CD14-positive monocyte (primary cell): Measurements from ENCODE around the gene SLC38A8. TPM values are rescaled to one million over a fixed set of nuclear protein-coding genes. Genes with fewer than 3 reads are reported as not detected.

Source experiments
- DNase-seq, 3 donors: peaks; one replicate each; pipeline ENCODE4 v3.0.0-alpha.2; 2011 to 2022
- H2AFZ ChIP-seq: 2 replicates; pipeline ENCODE4 v1.6.0; 2012; ENCODE audit warnings: mild to moderate bottlenecking, low read depth, low read length, inconsistent platforms; ENCODE audit not compliant: insufficient read depth, poor library complexity, severe bottlenecking
- H3K27ac ChIP-seq, 2 donors: 1 replicate in 1 of 2; 2 replicates in 1 of 2; pipeline ENCODE4 v1.5.1; 2012 to 2013; ENCODE audit warnings: low read length in 2 of 2, control low read depth in 1 of 2, inconsistent platforms in 1 of 2, low read depth in 1 of 2, mild to moderate bottlenecking in 1 of 2
- H3K27me3 ChIP-seq, 2 donors: one replicate each; pipeline versions ENCODE4 v1.6.0 to v1.6.1; 2011 to 2013; ENCODE audit warnings: low read length in 2 of 2; ENCODE audit not compliant: control insufficient read depth in 2 of 2, insufficient read depth in 2 of 2
- H3K36me3 ChIP-seq, 2 donors: replicated peaks in 1 of 2; 1 replicate in 1 of 2; 2 replicates in 1 of 2; pipeline versions ENCODE4 v1.5.1 to v1.6.1; 2012 to 2013; ENCODE audit warnings: low read length in 2 of 2, control low read depth in 1 of 2, inconsistent platforms in 1 of 2, mild to moderate bottlenecking in 1 of 2; ENCODE audit not compliant: insufficient read depth in 2 of 2, control insufficient read depth in 1 of 2
- H3K4me1 ChIP-seq, 2 donors: 1 replicate in 1 of 2; 2 replicates in 1 of 2; pipeline versions ENCODE4 v1.5.1 to v1.6.1; 2012 to 2013; ENCODE audit warnings: low read length in 2 of 2, control low read depth in 1 of 2, inconsistent platforms in 1 of 2, mild to moderate bottlenecking in 1 of 2, moderate library complexity in 1 of 2; ENCODE audit not compliant: insufficient read depth in 2 of 2, control insufficient read depth in 1 of 2
- H3K4me2 ChIP-seq: replicated peaks from 2 replicates; pipeline ENCODE3; 2012; ENCODE audit warnings: low read length, moderate library complexity, mild to moderate bottlenecking; ENCODE audit not compliant: poor library complexity, severe bottlenecking; ENCODE audit errors: extremely low read depth
- H3K4me3 ChIP-seq, 3 experiments: fragments of 200-600 bp in 1 of 3; sonication (generic) in 1 of 3; replicated peaks in 1 of 3; 1 replicate in 2 of 3; 2 replicates in 1 of 3; pipeline ENCODE4 v1.5.1; 2011 to 2013; ENCODE audit warnings: low read length in 3 of 3, mild to moderate bottlenecking in 3 of 3, control low read depth in 2 of 3, low read depth in 2 of 3, inconsistent platforms in 1 of 3, moderate library complexity in 1 of 3
- H3K79me2 ChIP-seq: 2 replicates; pipeline ENCODE4 v1.6.0; 2012; ENCODE audit warnings: mild to moderate bottlenecking, control low read depth, inconsistent platforms, low read length, moderate library complexity; ENCODE audit not compliant: insufficient read depth
- H3K9ac ChIP-seq: 2 replicates; pipeline ENCODE4 v1.6.0; 2017; ENCODE audit warnings: low read length, mild to moderate bottlenecking; ENCODE audit not compliant: insufficient read depth, poor library complexity, severe bottlenecking
- H3K9me3 ChIP-seq, 2 donors: replicated peaks in 1 of 2; 1 replicate in 1 of 2; 2 replicates in 1 of 2; pipeline versions ENCODE4 v1.5.1 to v1.6.1; 2012 to 2013; ENCODE audit warnings: low read length in 2 of 2, control low read depth in 1 of 2; ENCODE audit not compliant: control insufficient read depth in 1 of 2, insufficient read depth in 1 of 2
- H4K20me1 ChIP-seq: 2 replicates; pipeline ENCODE4 v1.6.0; 2012; ENCODE audit warnings: mild to moderate bottlenecking, low read length, control low read depth, moderate library complexity; ENCODE audit not compliant: insufficient read depth
- H3K27ac Mint-ChIP-seq, 7 donors: one replicate each; pipeline ENCODE4 v1.8.0; 2020; ENCODE audit warnings: mild to moderate bottlenecking in 7 of 7, mixed read lengths in 7 of 7, moderate library complexity in 6 of 7, inconsistent platforms in 2 of 7
- H3K27me3 Mint-ChIP-seq, 3 donors: one replicate each; pipeline ENCODE4 v1.8.0; 2021 to 2022; ENCODE audit warnings: low read depth in 3 of 3, mild to moderate bottlenecking in 3 of 3, mixed read lengths in 3 of 3, moderate library complexity in 3 of 3, inconsistent platforms in 1 of 3
- H3K36me3 Mint-ChIP-seq, 2 donors: one replicate each; pipeline ENCODE4 v1.8.0; 2020; ENCODE audit warnings: mixed read lengths in 2 of 2, inconsistent platforms in 1 of 2, mild to moderate bottlenecking in 1 of 2
- H3K4me1 Mint-ChIP-seq: one replicate; pipeline ENCODE4 v1.8.0; 2020; ENCODE audit warnings: mild to moderate bottlenecking, mixed read lengths
- H3K4me3 Mint-ChIP-seq, 2 donors: one replicate each; pipeline ENCODE4 v1.8.0; 2020; ENCODE audit warnings: mild to moderate bottlenecking in 2 of 2, mixed read lengths in 2 of 2, moderate library complexity in 1 of 2
- H3K9me3 Mint-ChIP-seq, 7 donors: one replicate each; pipeline ENCODE4 v1.8.0; 2020 to 2022; ENCODE audit warnings: mixed read lengths in 7 of 7, mild to moderate bottlenecking in 6 of 7, moderate library complexity in 6 of 7, inconsistent platforms in 2 of 7
- WGBS: methylation state at CpG from one replicate; pipeline ENCODE4 v1.1.5; 2013; ENCODE audit warnings: missing lambda C conversion rate; ENCODE audit not compliant: insufficient coverage; 5-methylcytosine and 5-hydroxymethylcytosine counted together
- intact Hi-C, 2 donors: fragments of 100-400 bp; cut with micrococcal nuclease; formaldehyde crosslinking; loops; one replicate each; pipeline versions ENCODE4 v1.15.0 to v1.15.1; 2023
- polyA plus RNA-seq, 3 donors: library from polyadenylated mRNA; depleted of rRNA in 1 of 3; unstranded in 2 of 3; stranded (reverse) in 1 of 3; fragments of 300-500 nt in 2 of 3; fragments of >200 nt in 1 of 3; fragmentation: Illumina TruSeq in 2 of 3; gene quantifications; 1 replicate in 2 of 3; 2 replicates in 1 of 3; pipeline ENCODE4 v1.2.3, GENCODE V29; 2012 to 2021
- TF ChIP-seq, protein P1 (sequence below): fragments of 200-600 bp; IDR thresholded peaks from one replicate; pipeline ENCODE4 v1.8.0; 2022; ENCODE audit warnings: antibody characterized with exemption, mild to moderate bottlenecking

The SLC38A8 gene
- polyA plus RNA-seq, 3 donors: not detected

DNA sequence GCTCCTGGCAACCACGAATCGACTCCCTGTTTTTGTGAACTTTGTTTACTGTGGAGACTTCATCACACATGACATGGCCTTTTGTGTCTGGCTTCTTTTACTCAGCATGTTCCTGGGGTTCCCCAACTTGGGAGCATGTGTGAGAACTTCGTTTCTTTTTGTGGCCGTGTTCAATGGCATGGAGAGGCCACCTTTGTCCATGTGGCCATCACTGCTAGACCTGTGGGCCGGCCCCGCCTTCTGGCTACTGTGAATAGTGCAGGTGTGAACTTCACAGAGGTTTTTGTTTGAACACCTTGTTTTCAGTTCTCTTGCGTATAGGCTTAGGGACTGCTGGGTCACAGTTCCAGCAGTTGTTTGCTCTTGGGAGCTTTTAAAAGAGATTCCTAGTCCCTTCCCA is 5.7 kb upstream of the SLC38A8 start:
- Histone ChIP-seq H4K20me1 (peaks cover 8% of the 10 kb centered on the region), H3K9ac (no peak overlapping the region), H3K4me2 (no peak overlapping the region), H3K4me1 (no peaks in the 10 kb centered on the region), H3K9me3 (no peaks in the 10 kb centered on the region), H2AFZ (no peak overlapping the region), H3K79me2 (no peaks in the 10 kb centered on the region), H3K27ac (no peak overlapping the region), H3K36me3 (peaks cover 26 to 42% of the 10 kb centered on the region in 2 donors), H3K4me3 (no peak overlapping the region), H3K27me3 (peaks cover 0 to 23% of the 10 kb centered on the region in 2 donors)
- Mint-ChIP-seq H3K36me3 (peaks cover 31 to 46% of the 10 kb centered on the region in 2 donors), H3K9me3 (peaks cover 0 to 6% (median 2%) of the 10 kb centered on the region in 7 donors), H3K4me1 (no peaks in the 10 kb centered on the region), H3K27ac (peak overlapping the region in 3 of 7 donors; percentile 35 to 77 (median 55)), H3K27me3 (peaks cover 20 to 22% (median 20%) of the 10 kb centered on the region in 3 donors), H3K4me3 (no peak overlapping the region)
- TF ChIP-seq, protein P1, sequence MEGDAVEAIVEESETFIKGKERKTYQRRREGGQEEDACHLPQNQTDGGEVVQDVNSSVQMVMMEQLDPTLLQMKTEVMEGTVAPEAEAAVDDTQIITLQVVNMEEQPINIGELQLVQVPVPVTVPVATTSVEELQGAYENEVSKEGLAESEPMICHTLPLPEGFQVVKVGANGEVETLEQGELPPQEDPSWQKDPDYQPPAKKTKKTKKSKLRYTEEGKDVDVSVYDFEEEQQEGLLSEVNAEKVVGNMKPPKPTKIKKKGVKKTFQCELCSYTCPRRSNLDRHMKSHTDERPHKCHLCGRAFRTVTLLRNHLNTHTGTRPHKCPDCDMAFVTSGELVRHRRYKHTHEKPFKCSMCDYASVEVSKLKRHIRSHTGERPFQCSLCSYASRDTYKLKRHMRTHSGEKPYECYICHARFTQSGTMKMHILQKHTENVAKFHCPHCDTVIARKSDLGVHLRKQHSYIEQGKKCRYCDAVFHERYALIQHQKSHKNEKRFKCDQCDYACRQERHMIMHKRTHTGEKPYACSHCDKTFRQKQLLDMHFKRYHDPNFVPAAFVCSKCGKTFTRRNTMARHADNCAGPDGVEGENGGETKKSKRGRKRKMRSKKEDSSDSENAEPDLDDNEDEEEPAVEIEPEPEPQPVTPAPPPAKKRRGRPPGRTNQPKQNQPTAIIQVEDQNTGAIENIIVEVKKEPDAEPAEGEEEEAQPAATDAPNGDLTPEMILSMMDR: no peak
- intact Hi-C loops: no loop called here
- DNase-seq: no peak
- WGBS: 95% methylated on average over 7 of the region's 7 CpGs

GRCh38 chr16:84047626-84048025 is 5.0 kb upstream of the SLC38A8 start:
- H3K9me3 Mint-ChIP-seq: peaks cover 0 to 6% (median 2%) of the 10 kb centered on the region in 7 donors
- peaks cover 24 to 39% of the 10 kb centered on the region in 2 donors for H3K36me3 Mint-ChIP-seq
- no peak overlapping the region for H3K27ac ChIP-seq
- TF ChIP-seq, protein P1: no peak
- H2AFZ ChIP-seq: no peak overlapping the region
- H3K4me3 Mint-ChIP-seq: no peak overlapping the region
- H3K4me1 ChIP-seq: no peaks in the 10 kb centered on the region
- no peak overlapping the region for H3K27ac Mint-ChIP-seq
- no peak overlapping the region for H3K4me3 ChIP-seq
- no peaks in the 10 kb centered on the region for H3K4me1 Mint-ChIP-seq
- no peak overlapping the region for H3K9ac ChIP-seq
- no peaks in the 10 kb centered on the region for H3K79me2 ChIP-seq
- no peak for DNase-seq
- peaks cover 0 to 30% of the 10 kb centered on the region in 2 donors for H3K27me3 ChIP-seq
- no peak overlapping the region for H3K4me2 ChIP-seq
- intact Hi-C loops: no loop called here
- peaks cover 20 to 36% of the 10 kb centered on the region in 2 donors for H3K36me3 ChIP-seq
- 100% methylated on average over 3 of the region's 6 CpGs for WGBS
- no peaks in the 10 kb centered on the region for H3K9me3 ChIP-seq
- H4K20me1 ChIP-seq: peaks cover 4% of the 10 kb centered on the region
- H3K27me3 Mint-ChIP-seq: peaks cover 26 to 29% (median 26%) of the 10 kb centered on the region in 3 donors
